ENCODE measurements around the gene MYO5B. TPM values are rescaled to one million over a fixed set of nuclear protein-coding genes. Genes with fewer than 3 reads are reported as not detected.

Gene MYO5B
- polyA plus RNA-seq, 2 of the 4 experiments (the other 2 are of a cell fraction) = 6.4 to 18.4 TPM

DNA sequence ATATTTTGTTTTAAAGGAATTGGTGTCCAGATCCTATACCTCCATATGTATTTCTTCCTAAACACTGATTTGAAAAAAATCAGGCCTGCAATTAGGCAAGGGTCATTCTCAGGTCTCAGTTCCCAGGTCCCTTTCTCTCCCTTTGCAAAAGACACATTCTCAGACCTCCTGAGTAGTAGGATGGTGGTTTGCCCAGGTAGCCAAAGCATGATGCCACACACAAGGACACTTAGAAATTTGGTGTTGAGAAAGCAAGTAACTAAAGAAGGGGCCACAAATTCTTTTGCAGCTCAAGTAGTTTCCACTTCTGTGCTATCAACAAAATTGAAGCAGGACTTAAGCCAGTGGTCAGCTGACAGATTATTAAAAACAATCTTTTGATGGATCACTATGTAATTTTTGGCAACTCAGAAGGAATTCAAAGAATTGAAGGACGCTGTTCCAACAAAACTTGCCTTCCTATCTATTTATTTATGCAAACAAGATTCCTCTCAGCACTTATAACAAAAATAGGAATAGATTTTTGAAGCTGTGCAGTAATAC is 6.6 kb upstream of the MYO5B start:
- ChIA-PET CTCF (interaction anchor here (1.3 kb wide), 1 partner anchor 17 kb away, joined by 3 read pairs; no protein-coding TSS in a partner anchor), POLR2A (no interaction called here)
- no peak overlapping the region for H3K27ac ChIP-seq
- DNase-seq (ENCODE audit: low read depth in 1 of 2, low spot score in 1 of 2) (no peak), ATAC-seq (no peak), FAIRE-seq (no peak)
- 7% methylated on average over 1 of the region's 1 CpG for WGBS (ENCODE audit: missing lambda C conversion rate)
- H3K4me3 ChIP-seq = no peak overlapping the region
- TF ChIP-seq HEYL (CRISPR knock-in tag; IDR thresholded peaks at IDR 0.05) = no peak
- TF ChIP-seq BHLHE40 (IDR thresholded peaks at IDR 0.05; ENCODE audit: low read depth, low read length) = no peak
- no peak for TF ChIP-seq EHF (CRISPR knock-in tag; IDR thresholded peaks at IDR 0.05)
- TF ChIP-seq, protein P1, sequence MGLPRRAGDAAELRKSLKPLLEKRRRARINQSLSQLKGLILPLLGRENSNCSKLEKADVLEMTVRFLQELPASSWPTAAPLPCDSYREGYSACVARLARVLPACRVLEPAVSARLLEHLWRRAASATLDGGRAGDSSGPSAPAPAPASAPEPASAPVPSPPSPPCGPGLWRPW (IDR thresholded peaks at IDR 0.05) = no peak
- no peak for TF ChIP-seq ZFP36 (IDR thresholded peaks at IDR 0.05; ENCODE audit: borderline replicate concordance, partially characterized antibody)
- TF ChIP-seq MYC (IDR thresholded peaks at IDR 0.05; ENCODE audit: borderline replicate concordance, low read length) = no peak
- H3K4me2 ChIP-seq = no peak overlapping the region
- H3K4me1 ChIP-seq = no peaks in the 10 kb centered on the region
- H3K9me3 ChIP-seq = no peaks in the 10 kb centered on the region

DNA sequence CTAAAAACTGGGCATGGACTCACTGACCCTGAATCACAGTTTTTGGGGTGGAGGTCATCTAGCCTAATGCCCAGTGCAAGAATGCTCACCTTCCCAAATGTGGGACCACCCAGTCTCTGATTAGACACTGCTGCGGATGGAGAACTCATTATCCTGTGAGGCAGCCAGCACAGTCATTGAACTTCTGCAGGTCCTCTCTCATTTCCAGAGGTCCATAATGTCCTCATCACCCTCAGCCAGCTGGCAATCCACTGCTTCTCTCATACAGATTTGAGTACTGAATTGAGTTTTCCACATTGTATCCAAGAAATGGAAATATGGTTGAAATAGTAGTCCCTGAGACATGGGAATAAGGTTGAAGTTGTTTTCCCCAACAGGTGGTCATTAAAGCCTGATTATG is 5.0 kb upstream of the MYO5B start:
- TF ChIP-seq, protein P2, sequence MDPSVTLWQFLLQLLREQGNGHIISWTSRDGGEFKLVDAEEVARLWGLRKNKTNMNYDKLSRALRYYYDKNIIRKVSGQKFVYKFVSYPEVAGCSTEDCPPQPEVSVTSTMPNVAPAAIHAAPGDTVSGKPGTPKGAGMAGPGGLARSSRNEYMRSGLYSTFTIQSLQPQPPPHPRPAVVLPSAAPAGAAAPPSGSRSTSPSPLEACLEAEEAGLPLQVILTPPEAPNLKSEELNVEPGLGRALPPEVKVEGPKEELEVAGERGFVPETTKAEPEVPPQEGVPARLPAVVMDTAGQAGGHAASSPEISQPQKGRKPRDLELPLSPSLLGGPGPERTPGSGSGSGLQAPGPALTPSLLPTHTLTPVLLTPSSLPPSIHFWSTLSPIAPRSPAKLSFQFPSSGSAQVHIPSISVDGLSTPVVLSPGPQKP (IDR thresholded peaks at IDR 0.05; ENCODE audit: low read depth, low read length) = no peak
- TF ChIP-seq ESRRA (IDR thresholded peaks at IDR 0.05; ENCODE audit: borderline replicate concordance, low read length) = no peak
- no peak for TF ChIP-seq NR3C1 (IDR thresholded peaks at IDR 0.05)
- TF ChIP-seq HOXB5 (CRISPR knock-in tag; IDR thresholded peaks at IDR 0.05) = no peak
- TF ChIP-seq ZFP36 (IDR thresholded peaks at IDR 0.05; ENCODE audit: borderline replicate concordance, partially characterized antibody) = no peak
- TF ChIP-seq, protein P3, sequence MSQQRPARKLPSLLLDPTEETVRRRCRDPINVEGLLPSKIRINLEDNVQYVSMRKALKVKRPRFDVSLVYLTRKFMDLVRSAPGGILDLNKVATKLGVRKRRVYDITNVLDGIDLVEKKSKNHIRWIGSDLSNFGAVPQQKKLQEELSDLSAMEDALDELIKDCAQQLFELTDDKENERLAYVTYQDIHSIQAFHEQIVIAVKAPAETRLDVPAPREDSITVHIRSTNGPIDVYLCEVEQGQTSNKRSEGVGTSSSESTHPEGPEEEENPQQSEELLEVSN (IDR thresholded peaks at IDR 0.05; ENCODE audit: borderline replicate concordance, low read depth) = no peak
- no peak for TF ChIP-seq ZSCAN20 (CRISPR knock-in tag; IDR thresholded peaks at IDR 0.05)
- no peak for TF ChIP-seq SMC3 (IDR thresholded peaks at IDR 0.05)
- TF ChIP-seq, protein P4, sequence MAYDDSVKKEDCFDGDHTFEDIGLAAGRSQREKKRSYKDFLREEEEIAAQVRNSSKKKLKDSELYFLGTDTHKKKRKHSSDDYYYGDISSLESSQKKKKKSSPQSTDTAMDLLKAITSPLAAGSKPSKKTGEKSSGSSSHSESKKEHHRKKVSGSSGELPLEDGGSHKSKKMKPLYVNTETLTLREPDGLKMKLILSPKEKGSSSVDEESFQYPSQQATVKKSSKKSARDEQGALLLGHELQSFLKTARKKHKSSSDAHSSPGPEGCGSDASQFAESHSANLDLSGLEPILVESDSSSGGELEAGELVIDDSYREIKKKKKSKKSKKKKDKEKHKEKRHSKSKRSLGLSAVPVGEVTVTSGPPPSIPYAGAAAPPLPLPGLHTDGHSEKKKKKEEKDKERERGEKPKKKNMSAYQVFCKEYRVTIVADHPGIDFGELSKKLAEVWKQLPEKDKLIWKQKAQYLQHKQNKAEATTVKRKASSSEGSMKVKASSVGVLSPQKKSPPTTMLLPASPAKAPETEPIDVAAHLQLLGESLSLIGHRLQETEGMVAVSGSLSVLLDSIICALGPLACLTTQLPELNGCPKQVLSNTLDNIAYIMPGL (CRISPR knock-in tag; IDR thresholded peaks at IDR 0.05; ENCODE audit: borderline replicate concordance) = no peak
- TF ChIP-seq, protein P5, sequence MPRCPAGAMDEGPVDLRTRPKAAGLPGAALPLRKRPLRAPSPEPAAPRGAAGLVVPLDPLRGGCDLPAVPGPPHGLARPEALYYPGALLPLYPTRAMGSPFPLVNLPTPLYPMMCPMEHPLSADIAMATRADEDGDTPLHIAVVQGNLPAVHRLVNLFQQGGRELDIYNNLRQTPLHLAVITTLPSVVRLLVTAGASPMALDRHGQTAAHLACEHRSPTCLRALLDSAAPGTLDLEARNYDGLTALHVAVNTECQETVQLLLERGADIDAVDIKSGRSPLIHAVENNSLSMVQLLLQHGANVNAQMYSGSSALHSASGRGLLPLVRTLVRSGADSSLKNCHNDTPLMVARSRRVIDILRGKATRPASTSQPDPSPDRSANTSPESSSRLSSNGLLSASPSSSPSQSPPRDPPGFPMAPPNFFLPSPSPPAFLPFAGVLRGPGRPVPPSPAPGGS (IDR thresholded peaks at IDR 0.05) = no peak
- no peak for TF ChIP-seq KDM5A (IDR thresholded peaks at IDR 0.05)
- TF ChIP-seq RNF2 (IDR thresholded peaks at IDR 0.05; ENCODE audit: borderline replicate concordance, low read depth) = no peak
- no peak for TF ChIP-seq POLR2A (IDR thresholded peaks at IDR 0.05; ENCODE audit: low read length)
- TF ChIP-seq TFCP2L1 (CRISPR knock-in tag; IDR thresholded peaks at IDR 0.05) = no peak
- no peaks in the 10 kb centered on the region for H3K9me3 ChIP-seq
- H3K4me1 ChIP-seq = no peaks in the 10 kb centered on the region
- ChIA-PET POLR2A (no interaction called here), CTCF (no interaction called here)
- 89% methylated on average over 1 of the region's 1 CpG for WGBS (ENCODE audit: missing lambda C conversion rate)
- no peak overlapping the region for H3K4me3 ChIP-seq
- H3K27ac ChIP-seq = no peak overlapping the region
- no peak for FAIRE-seq
- no peak overlapping the region for H3K4me2 ChIP-seq
- ATAC-seq = no peak
- no peak for DNase-seq (ENCODE audit: low read depth in 1 of 2, low spot score in 1 of 2)

Data from A549 (cell line).